Suprapubic skin (tissue), 4 donors: ENCODE results near the gene ZFP1. TPM values are rescaled to one million over a fixed set of nuclear protein-coding genes. Genes with fewer than 3 reads are reported as not detected.

Experiments used
- DNase-seq, 2 donors: peaks; one replicate each; pipeline ENCODE4 v3.0.0-alpha.2; 2019; ENCODE audit warnings: low spot score in 2 of 2
- H3K27ac ChIP-seq: fragments of 200-600 bp; sonication (generic); one replicate; pipeline ENCODE4 v1.5.1; 2019
- H3K27me3 ChIP-seq: fragments of 200-600 bp; sonication (generic); one replicate; pipeline ENCODE4 v1.5.1; 2019
- H3K36me3 ChIP-seq: fragments of 200-600 bp; sonication (generic); one replicate; pipeline ENCODE4 v1.5.1; 2019
- H3K4me1 ChIP-seq: fragments of 200-600 bp; sonication (generic); one replicate; pipeline ENCODE4 v1.5.1; 2019
- H3K4me3 ChIP-seq: fragments of 200-600 bp; sonication (generic); one replicate; pipeline ENCODE4 v1.5.1; 2019; ENCODE audit warnings: mild to moderate bottlenecking
- H3K9me3 ChIP-seq: fragments of 200-600 bp; sonication (generic); one replicate; pipeline ENCODE4 v1.5.1; 2019
- CTCF ChIP-seq, 2 donors: fragments of 200-600 bp in 1 of 2; fragments of 450-650 bp in 1 of 2; sonication (generic) in 1 of 2; IDR thresholded peaks; one replicate each; pipeline ENCODE4 v1.5.1; 2016 to 2019; ENCODE audit warnings: antibody characterized with exemption in 2 of 2, mild to moderate bottlenecking in 1 of 2, moderate library complexity in 1 of 2
- EP300 ChIP-seq: sonication (generic); formaldehyde crosslinking; IDR thresholded peaks from one replicate; pipeline ENCODE4 v1.6.1; 2017; ENCODE audit warnings: antibody characterized with exemption
- POLR2A ChIP-seq, 2 donors: fragments of 450-650 bp; IDR thresholded peaks; one replicate each; pipeline ENCODE4 v1.6.1; 2017; ENCODE audit warnings: antibody characterized with exemption in 2 of 2, mild to moderate bottlenecking in 2 of 2, moderate library complexity in 2 of 2
- POLR2AphosphoS5 ChIP-seq, 3 donors: sonication (generic); formaldehyde crosslinking; IDR thresholded peaks; one replicate each; pipeline ENCODE4 v1.6.1; 2017; ENCODE audit warnings: antibody characterized with exemption in 3 of 3
- WGBS: methylation state at CpG from one replicate; pipeline ENCODE4 v1.1.5; 2018; 5-methylcytosine and 5-hydroxymethylcytosine counted together
- total RNA-seq, 4 donors: library from RNA; depleted of rRNA; stranded (reverse); fragments of >200 nt; gene quantifications; one replicate each; pipeline ENCODE4 v1.1.0, GENCODE V29; 2016

The ZFP1 gene
- total RNA-seq, 4 donors from 2014 or later = 4.4 to 8.7 (median 6.8) TPM

- H3K9me3 ChIP-seq = no peaks in the 10 kb centered on the region
- no peaks in the 10 kb centered on the region for H3K27me3 ChIP-seq
- no peak for DNase-seq
- peak overlapping the region; percentile 35 for H3K4me3 ChIP-seq
- WGBS = 27% methylated on average over 6 of the region's 7 CpGs
- peak overlapping the region; percentile 90 for H3K27ac ChIP-seq
- H3K36me3 ChIP-seq = peaks cover 2% of the 10 kb centered on the region
- no peak for TF ChIP-seq POLR2A (IDR thresholded peaks at IDR 0.05)
- peak in 1 of 2 donors; percentile 3 for TF ChIP-seq CTCF (IDR thresholded peaks at IDR 0.05)
- TF ChIP-seq EP300 = no peak
- H3K4me1 ChIP-seq = peaks cover 64% of the 10 kb centered on the region
These were observed 36.8 kb upstream of the ZFP1 start for GRCh38 chr16:75111514-75111940.

GRCh38 chr16:75111961-75112733 lies 36.2 kb upstream of the ZFP1 start:
- peak in 1 of 2 donors; percentile 60 for DNase-seq
- Histone ChIP-seq H3K9me3 (no peaks in the 10 kb centered on the region), H3K36me3 (peaks cover under 1% of the 10 kb centered on the region), H3K4me1 (peaks cover 60% of the 10 kb centered on the region), H3K27me3 (no peaks in the 10 kb centered on the region), H3K27ac (no peak overlapping the region), H3K4me3 (no peak overlapping the region)
- TF ChIP-seq EP300 (no peak), POLR2AphosphoS5 (IDR thresholded peaks at IDR 0.05) (no peak), POLR2A (IDR thresholded peaks at IDR 0.05) (no peak), CTCF (IDR thresholded peaks at IDR 0.05) (no peak)
- 52% methylated on average over 23 of the region's 26 CpGs for WGBS

GRCh38 chr16:75112734-75113491 lies 35.4 kb upstream of the ZFP1 start:
- TF ChIP-seq EP300 (no peak), POLR2A (IDR thresholded peaks at IDR 0.05) (no peak), CTCF (IDR thresholded peaks at IDR 0.05) (no peak), POLR2AphosphoS5 (IDR thresholded peaks at IDR 0.05) (no peak)
- DNase-seq = no peak

GRCh38 chr16:75113541-75114121 lies 34.7 kb upstream of the ZFP1 start:
- TF ChIP-seq POLR2A (IDR thresholded peaks at IDR 0.05) = no peak
- no peak for TF ChIP-seq CTCF (IDR thresholded peaks at IDR 0.05)
- TF ChIP-seq POLR2AphosphoS5 (IDR thresholded peaks at IDR 0.05) = no peak
- TF ChIP-seq EP300 = no peak
- peaks cover 52% of the 10 kb centered on the region for H3K4me1 ChIP-seq

More at GRCh38 chr16:75112734-75113491, 35.4 kb upstream of the ZFP1 start:
- WGBS = 57% methylated on average over 13 of the region's 14 CpGs
- no peaks in the 10 kb centered on the region for H3K36me3 ChIP-seq
- H3K27ac ChIP-seq = no peak overlapping the region
- no peak overlapping the region for H3K4me3 ChIP-seq
- no peaks in the 10 kb centered on the region for H3K9me3 ChIP-seq
- H3K27me3 ChIP-seq = no peaks in the 10 kb centered on the region
- peaks cover 59% of the 10 kb centered on the region for H3K4me1 ChIP-seq

More at GRCh38 chr16:75113541-75114121, 34.7 kb upstream of the ZFP1 start:
- DNase-seq = no peak
- Histone ChIP-seq H3K9me3 (no peaks in the 10 kb centered on the region), H3K27ac (no peak overlapping the region), H3K4me3 (no peak overlapping the region), H3K36me3 (no peaks in the 10 kb centered on the region), H3K27me3 (no peaks in the 10 kb centered on the region)
- WGBS = 81% methylated on average over 7 of the region's 20 CpGs
